22Rv1 (cell line): ENCODE results near the gene PLGRKT.
"Not testable (repeated sequence)": the region's sequence is repeated elsewhere in the genome, so short reads cannot be mapped to it uniquely, and the experiment has no call there.

Experiments
- H3K27ac ChIP-seq: fragments of 450-650 bp; 2 replicates; pipeline ENCODE4 v1.5.1; 2017
- ZFX ChIP-seq: fragments of 450-650 bp; IDR thresholded peaks from 2 replicates; pipeline ENCODE4 v1.6.1; 2017; ENCODE audit warnings: antibody characterized with exemption, borderline replicate concordance
- TF ChIP-seq, protein P1 (sequence below): fragments of 450-650 bp; IDR thresholded peaks from 2 replicates; pipeline ENCODE4 v1.5.1; 2017; ENCODE audit warnings: mild to moderate bottlenecking

PLGRKT gene

DNA sequence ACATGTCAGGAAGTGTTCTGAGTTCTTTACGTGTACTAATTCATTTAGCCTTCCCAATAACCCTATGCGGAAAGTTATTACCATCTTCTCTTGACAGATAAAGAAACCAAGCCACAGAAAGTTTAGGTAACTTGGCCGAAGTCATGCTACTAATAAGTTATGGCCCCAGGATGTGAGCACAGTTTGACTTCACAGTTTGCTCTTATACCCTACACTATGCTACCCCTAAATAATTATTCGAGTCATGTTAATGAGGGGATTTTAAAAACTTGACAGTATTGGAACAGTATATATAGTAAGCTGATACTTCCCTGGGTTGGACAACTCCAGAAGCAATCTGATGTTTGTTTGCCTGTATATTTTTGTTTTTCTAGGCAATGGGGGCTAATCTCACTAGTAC is 43.2 kb upstream of the PLGRKT start:
- TF ChIP-seq, protein P1, sequence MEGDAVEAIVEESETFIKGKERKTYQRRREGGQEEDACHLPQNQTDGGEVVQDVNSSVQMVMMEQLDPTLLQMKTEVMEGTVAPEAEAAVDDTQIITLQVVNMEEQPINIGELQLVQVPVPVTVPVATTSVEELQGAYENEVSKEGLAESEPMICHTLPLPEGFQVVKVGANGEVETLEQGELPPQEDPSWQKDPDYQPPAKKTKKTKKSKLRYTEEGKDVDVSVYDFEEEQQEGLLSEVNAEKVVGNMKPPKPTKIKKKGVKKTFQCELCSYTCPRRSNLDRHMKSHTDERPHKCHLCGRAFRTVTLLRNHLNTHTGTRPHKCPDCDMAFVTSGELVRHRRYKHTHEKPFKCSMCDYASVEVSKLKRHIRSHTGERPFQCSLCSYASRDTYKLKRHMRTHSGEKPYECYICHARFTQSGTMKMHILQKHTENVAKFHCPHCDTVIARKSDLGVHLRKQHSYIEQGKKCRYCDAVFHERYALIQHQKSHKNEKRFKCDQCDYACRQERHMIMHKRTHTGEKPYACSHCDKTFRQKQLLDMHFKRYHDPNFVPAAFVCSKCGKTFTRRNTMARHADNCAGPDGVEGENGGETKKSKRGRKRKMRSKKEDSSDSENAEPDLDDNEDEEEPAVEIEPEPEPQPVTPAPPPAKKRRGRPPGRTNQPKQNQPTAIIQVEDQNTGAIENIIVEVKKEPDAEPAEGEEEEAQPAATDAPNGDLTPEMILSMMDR: no peak
- no peak for TF ChIP-seq ZFX

DNA sequence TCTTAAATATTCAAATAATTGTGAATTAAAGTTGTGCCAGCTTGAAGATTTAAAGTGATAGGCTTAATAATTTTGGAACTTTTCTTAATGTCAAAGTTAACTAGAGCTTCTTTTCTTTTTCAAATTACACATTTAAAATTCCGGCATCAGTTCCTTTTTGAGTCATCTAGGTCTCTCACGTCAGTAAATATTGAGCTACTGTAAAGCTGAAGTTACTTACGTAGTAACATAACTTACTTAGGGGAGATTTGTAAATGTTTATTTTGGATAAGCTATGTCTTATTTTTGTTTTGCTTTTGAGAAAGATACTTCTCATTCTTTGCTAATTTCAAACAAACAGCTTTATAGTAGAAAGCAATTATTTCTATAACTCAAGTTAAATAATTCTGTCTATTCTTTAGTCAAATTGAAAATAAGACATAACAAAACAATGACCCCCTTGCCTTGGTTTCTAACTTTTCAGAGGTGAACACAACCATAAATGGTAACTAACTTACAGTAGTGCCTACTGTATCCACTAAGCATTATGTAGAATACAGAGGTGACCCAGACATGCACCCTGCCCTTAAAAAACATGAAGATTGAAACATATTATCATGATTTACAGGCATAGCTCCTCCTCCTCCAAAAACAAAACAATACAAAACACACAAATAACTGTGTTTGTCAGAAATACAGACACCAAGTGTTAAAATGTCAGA is 42.4 kb upstream of the PLGRKT start:
- H3K27ac ChIP-seq: no peak overlapping the region
- TF ChIP-seq, protein P1: no peak
- no peak for TF ChIP-seq ZFX

More for the DNA sequence above, 43.2 kb upstream of the PLGRKT start:
- no peak overlapping the region for H3K27ac ChIP-seq

DNA sequence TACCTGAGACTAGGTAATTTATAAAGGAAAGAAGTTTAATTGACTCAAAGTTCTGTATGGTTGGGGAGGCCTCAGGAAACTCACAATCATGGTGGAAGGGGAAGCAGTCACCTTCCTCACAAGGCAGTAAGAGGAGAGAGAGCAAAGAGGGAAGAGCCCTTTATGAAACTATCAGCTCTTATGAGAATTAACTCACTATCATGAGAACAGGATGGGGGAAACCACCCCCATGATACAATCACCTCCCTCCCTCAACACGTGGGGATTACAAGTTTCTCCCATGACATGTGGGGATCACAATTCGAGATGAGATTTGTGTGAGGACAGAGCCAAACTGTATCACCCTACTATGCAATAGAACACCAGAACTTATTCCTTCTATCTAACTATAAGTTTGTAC is 40.5 kb upstream of the PLGRKT start:
- no peak for TF ChIP-seq ZFX
- TF ChIP-seq, protein P1: no peak
- H3K27ac ChIP-seq: no peak overlapping the region

DNA sequence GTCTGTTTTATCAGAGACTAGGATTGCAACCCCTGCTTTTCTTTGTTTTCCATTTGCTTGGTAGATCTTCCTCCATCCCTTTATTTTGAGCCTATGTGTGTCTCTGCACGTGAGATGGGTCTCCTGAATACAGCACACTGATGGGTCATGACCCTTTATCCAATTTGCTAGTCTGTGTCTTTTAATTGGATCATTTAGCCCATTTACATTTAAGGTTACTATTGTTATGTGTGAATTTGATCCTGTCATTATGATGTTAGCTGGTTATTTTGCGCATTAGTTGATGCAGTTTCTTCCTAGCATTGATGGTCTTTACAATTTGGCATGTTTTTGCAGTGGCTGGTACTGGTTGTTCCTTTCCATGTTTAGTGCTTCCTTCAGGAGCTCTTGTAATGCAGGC is 37.9 kb upstream of the PLGRKT start:
- not testable (repeated sequence) for H3K27ac ChIP-seq

DNA sequence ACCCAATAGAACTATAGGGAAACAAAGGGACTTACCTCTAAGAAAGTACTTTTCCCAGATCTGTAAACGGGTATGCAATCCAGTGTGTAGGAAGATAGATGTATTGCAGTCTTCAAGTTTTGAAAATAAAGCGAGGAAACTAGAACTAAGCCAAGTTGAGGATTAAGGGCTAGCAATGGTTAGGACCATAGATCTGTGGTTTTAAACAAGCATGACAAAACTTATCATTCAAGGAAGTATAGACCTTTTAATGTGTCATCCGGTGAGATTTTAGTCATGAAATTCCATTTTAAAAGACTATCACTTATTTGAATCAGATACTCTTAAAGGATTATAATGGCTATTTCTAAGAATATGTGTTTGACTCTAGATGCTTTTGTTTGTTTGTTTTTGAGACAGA is 33.1 kb upstream of the PLGRKT start:
- TF ChIP-seq ZFX: no peak
- TF ChIP-seq, protein P1: no peak

DNA sequence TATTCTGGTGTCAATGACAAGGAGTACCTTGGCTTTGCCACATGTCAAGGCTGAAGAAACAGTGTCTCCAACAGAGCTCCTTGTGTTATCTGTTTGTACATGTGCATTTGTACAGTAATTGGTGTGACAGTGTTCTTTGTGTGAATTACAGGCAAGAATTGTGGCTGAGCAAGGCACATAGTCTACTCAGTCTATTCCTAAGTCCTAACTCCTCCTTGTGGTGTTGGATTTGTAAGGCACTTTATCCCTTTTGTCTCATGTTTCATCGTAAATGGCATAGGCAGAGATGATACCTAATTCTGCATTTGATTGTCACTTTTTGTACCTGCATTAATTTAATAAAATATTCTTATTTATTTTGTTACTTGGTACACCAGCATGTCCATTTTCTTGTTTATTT is 32.4 kb upstream of the PLGRKT start:
- no peak for TF ChIP-seq ZFX
- TF ChIP-seq, protein P1: no peak
- no peak overlapping the region for H3K27ac ChIP-seq

More for the DNA sequence above, 33.1 kb upstream of the PLGRKT start:
- H3K27ac ChIP-seq: no peak overlapping the region

DNA sequence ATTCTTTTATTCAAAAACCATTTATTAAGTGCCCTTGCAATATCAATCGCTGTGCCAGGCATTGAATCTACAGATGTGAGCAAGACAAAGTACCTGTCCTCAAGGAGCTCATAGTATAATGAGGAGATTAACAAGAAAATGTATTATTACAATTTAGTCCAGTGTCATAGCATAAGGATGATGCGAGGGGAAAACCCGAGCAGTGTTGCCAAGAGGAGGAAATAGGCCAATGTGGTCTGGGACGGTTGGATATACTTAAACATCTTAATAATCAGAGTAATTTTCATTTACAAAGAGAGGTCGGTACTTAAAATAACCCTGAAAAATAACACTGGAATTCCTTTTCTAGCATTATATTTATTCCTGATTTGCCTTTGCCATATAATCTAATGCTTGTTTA is 31.1 kb upstream of the PLGRKT start:
- TF ChIP-seq, protein P1: no peak
- no peak for TF ChIP-seq ZFX
- H3K27ac ChIP-seq: no peak overlapping the region

DNA sequence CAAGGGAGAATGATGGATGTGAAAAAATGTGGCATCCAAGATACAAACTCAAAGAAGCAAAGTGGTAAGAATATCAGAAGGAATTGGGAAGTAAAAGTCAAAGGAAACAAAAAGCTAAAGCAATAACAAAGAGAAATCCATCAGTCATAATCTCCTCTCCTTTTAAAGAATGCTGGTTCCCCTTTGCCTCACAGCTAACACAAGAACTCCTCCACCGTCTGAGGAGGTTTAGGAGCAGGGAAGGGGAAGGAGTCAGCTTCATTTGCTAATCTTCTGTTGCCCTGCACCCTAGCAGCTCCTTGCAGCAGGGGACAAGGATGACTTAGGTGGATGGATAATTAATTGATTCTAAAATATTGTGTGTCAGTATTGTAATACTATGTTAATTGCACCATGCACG is 29.0 kb upstream of the PLGRKT start:
- H3K27ac ChIP-seq: no peak overlapping the region
- TF ChIP-seq ZFX: no peak
- TF ChIP-seq, protein P1: no peak
